DOHH2 (cell line): Measurements from ENCODE around the gene SERPINH1.

Experiments
- H3F3A ChIP-seq: fragments of 200-600 bp; sonication (generic), shearing (Covaris generic); 2 replicates; pipeline ENCODE4 v1.6.0; 2016; ENCODE audit warnings: antibody characterized with exemption, mild to moderate bottlenecking; ENCODE audit not compliant: control insufficient read depth, insufficient read depth
- H3K27ac ChIP-seq: fragments of 200-600 bp; sonication (generic); 2 replicates; pipeline ENCODE4 v1.5.1; 2014; ENCODE audit warnings: low read depth, mild to moderate bottlenecking, low read length, moderate library complexity
- H3K27me3 ChIP-seq: fragments of 200-600 bp; sonication (generic); 2 replicates; pipeline ENCODE4 v1.6.1; 2014; ENCODE audit warnings: mild to moderate bottlenecking, low read length, mixed read lengths; ENCODE audit not compliant: control insufficient read depth
- H3K36me3 ChIP-seq: fragments of 200-600 bp; sonication (generic); 2 replicates; pipeline ENCODE4 v1.6.1; 2014; ENCODE audit warnings: mild to moderate bottlenecking, low read length, moderate library complexity, mixed read lengths; ENCODE audit not compliant: control insufficient read depth
- H3K4me1 ChIP-seq: fragments of 200-600 bp; sonication (generic); 2 replicates; pipeline ENCODE4 v1.6.1; 2014; ENCODE audit warnings: mild to moderate bottlenecking, low read length, mixed read lengths; ENCODE audit not compliant: control insufficient read depth
- H3K4me2 ChIP-seq: fragments of 200-600 bp; sonication (generic); 2 replicates; pipeline ENCODE4 v1.6.0; 2014; ENCODE audit warnings: mild to moderate bottlenecking, low read length, moderate library complexity
- H3K4me3 ChIP-seq: fragments of 200-600 bp; sonication (generic); 2 replicates; pipeline ENCODE4 v1.5.1; 2014; ENCODE audit warnings: mild to moderate bottlenecking, low read length, mixed read lengths
- H3K79me2 ChIP-seq: fragments of 200-600 bp; sonication (generic); 2 replicates; pipeline ENCODE4 v1.6.1; 2014; ENCODE audit warnings: mild to moderate bottlenecking, low read length, mixed read lengths; ENCODE audit not compliant: control insufficient read depth
- H3K9me2 ChIP-seq: fragments of 200-600 bp; sonication (generic); replicated peaks from 2 replicates; pipeline ENCODE4 v1.6.1; 2014; ENCODE audit warnings: mild to moderate bottlenecking, low read length, mixed read lengths; ENCODE audit not compliant: control insufficient read depth
- H3K9me3 ChIP-seq: fragments of 200-600 bp; sonication (generic); 2 replicates; pipeline ENCODE4 v1.6.1; 2014; ENCODE audit warnings: antibody characterized with exemption, low read length, mixed read lengths; ENCODE audit not compliant: control insufficient read depth, insufficient read depth
- H4K20me1 ChIP-seq: fragments of 200-600 bp; sonication (generic); 2 replicates; pipeline ENCODE4 v1.6.0; 2014; ENCODE audit warnings: low read depth, mild to moderate bottlenecking, antibody characterized with exemption, low read length, moderate library complexity; ENCODE audit not compliant: control insufficient read depth, insufficient read depth
- EZH2phosphoT487 ChIP-seq: fragments of 200-600 bp; sonication (generic); IDR thresholded peaks from 2 replicates; pipeline ENCODE4 v1.6.1; 2017; ENCODE audit warnings: borderline replicate concordance, mild to moderate bottlenecking, antibody characterized with exemption, low read length, moderate library complexity, mixed read lengths
- TF ChIP-seq, protein P1 (sequence below): fragments of 200-600 bp; sonication (generic); IDR thresholded peaks from one replicate; pipeline ENCODE4 v1.5.1; 2014; ENCODE audit warnings: antibody characterized with exemption, mild to moderate bottlenecking, low read depth, low read length; ENCODE audit not compliant: poor library complexity, severe bottlenecking

Gene SERPINH1

DNA sequence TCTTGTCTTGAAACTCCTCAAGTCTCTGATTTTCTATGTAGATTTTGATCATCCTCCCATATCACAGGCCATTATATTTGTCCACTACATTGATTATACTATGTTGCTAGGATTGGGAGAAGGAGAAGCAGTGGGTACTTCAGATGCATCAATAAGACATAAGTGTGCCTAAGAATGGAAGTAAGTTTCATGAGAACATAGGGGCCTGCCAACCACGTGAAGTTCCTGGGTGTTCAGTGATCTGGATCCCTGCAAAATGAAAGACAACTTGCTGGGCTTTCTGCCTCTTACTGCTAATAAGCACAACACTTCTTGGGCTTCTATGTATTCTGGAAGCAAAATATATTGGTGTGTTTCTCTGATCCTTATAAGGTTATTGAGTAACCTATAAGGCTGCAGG lies 17.8 kb downstream of the SERPINH1 start:
- H3K9me3 ChIP-seq, result no peaks in the 10 kb centered on the region
- H3K27me3 ChIP-seq, result peaks cover 35% of the 10 kb centered on the region
- H3K9me2 ChIP-seq, result no peaks in the 10 kb centered on the region
- no peak for TF ChIP-seq EZH2phosphoT487
- TF ChIP-seq, protein P1, sequence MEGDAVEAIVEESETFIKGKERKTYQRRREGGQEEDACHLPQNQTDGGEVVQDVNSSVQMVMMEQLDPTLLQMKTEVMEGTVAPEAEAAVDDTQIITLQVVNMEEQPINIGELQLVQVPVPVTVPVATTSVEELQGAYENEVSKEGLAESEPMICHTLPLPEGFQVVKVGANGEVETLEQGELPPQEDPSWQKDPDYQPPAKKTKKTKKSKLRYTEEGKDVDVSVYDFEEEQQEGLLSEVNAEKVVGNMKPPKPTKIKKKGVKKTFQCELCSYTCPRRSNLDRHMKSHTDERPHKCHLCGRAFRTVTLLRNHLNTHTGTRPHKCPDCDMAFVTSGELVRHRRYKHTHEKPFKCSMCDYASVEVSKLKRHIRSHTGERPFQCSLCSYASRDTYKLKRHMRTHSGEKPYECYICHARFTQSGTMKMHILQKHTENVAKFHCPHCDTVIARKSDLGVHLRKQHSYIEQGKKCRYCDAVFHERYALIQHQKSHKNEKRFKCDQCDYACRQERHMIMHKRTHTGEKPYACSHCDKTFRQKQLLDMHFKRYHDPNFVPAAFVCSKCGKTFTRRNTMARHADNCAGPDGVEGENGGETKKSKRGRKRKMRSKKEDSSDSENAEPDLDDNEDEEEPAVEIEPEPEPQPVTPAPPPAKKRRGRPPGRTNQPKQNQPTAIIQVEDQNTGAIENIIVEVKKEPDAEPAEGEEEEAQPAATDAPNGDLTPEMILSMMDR, result no peak
- H3F3A ChIP-seq, result no peaks in the 10 kb centered on the region
- H3K79me2 ChIP-seq, result no peaks in the 10 kb centered on the region
- no peak overlapping the region for H3K4me2 ChIP-seq
- H3K27ac ChIP-seq, result no peak overlapping the region
- H3K4me3 ChIP-seq, result no peak overlapping the region
- no peaks in the 10 kb centered on the region for H4K20me1 ChIP-seq
- no peaks in the 10 kb centered on the region for H3K36me3 ChIP-seq
- peaks cover 16% of the 10 kb centered on the region for H3K4me1 ChIP-seq

DNA sequence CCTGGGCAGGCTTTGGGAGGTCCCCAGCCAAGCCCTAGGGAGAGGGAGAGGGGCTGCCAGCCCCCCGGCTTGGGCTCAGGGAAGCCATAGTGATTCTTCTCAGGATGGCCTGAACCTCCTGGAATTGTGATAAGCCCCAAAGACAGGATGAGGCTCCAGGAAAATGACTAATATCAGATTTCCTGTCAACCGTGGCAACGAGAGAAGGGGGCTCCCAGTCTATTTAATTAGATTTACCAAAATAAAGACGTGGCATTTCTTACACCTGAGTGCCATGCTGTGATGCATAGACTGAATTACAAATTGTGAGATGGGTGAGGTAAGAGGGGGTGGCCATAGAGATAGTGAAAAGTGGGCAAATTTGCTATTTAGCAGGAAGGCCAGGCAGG lies 20.4 kb downstream of the SERPINH1 start:
- Histone ChIP-seq H3K9me3 (no peaks in the 10 kb centered on the region), H3F3A (no peaks in the 10 kb centered on the region), H4K20me1 (no peaks in the 10 kb centered on the region), H3K36me3 (no peaks in the 10 kb centered on the region), H3K79me2 (no peaks in the 10 kb centered on the region), H3K4me2 (peak overlapping the region; percentile 48), H3K27me3 (peaks cover 37% of the 10 kb centered on the region), H3K27ac (no peak overlapping the region), H3K4me1 (0 out of 2 replicates have a peak, but pooled peaks cover 7% of the 10 kb centered on the region), H3K9me2 (no peaks in the 10 kb centered on the region), H3K4me3 (peak overlapping the region; percentile 50)
- no peak for TF ChIP-seq EZH2phosphoT487
- TF ChIP-seq, protein P1, result no peak

DNA sequence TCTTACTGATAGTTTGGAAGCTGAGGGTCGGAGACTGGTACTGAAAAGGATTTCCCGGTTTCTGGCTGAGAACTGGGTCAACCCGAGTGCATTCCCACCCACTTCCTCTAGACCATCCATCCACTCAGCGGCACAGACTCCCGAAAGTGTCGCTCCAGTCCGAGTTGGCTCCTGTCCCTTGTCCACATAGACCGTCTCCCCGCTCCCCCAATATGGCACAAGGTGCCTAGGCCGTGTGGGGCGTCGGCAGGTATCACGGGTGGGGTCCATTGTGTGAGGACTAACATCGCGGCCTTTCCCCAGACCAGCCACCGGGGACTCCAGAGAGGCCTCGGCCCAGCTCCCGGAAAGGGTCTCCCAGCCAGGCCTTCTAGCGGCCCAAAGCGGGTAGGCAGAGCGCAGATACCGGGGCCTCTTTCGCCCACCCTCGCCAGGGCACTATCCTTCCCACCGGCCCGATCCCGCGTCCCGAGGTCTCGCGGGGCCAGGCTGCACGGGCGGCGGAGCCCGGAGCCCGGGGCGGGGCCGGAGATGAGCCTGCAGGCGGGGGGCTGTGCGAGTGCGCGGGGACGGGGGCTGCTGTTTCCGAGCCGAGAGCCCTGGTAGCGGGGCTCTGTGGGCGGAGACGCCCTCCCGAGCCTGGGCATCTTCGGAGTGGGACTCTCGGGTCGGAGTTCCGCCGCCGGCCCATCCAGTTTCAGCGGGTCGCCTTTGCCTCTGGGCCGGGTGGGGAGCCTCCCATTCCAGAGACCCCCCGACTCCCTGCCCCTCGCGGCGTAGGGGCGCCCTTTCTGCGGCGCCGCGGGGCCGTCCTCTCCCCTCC lies 21.1 kb downstream of the SERPINH1 start:
- Histone ChIP-seq H3F3A (no peaks in the 10 kb centered on the region), H3K4me3 (peak overlapping the region; percentile 50), H3K27me3 (peaks cover 37% of the 10 kb centered on the region), H3K79me2 (no peaks in the 10 kb centered on the region), H3K9me3 (no peaks in the 10 kb centered on the region), H3K36me3 (no peaks in the 10 kb centered on the region), H4K20me1 (no peaks in the 10 kb centered on the region), H3K4me1 (0 out of 2 replicates have a peak, but pooled peaks cover 7% of the 10 kb centered on the region), H3K4me2 (peak overlapping the region; percentile 48), H3K27ac (no peak overlapping the region), H3K9me2 (no peaks in the 10 kb centered on the region)
- TF ChIP-seq, protein P1, result no peak
- TF ChIP-seq EZH2phosphoT487, result no peak; the same call in 1 of the 2 replicates
